Keratinocyte (primary cell): ENCODE data around the gene TTPAL.

Source experiments
- CTCF ChIP-seq, 3 experiments: IDR thresholded peaks in 1 of 3; conservative IDR thresholded peaks in 1 of 3; optimal IDR thresholded peaks in 1 of 3; 2 replicates in 2 of 3; 3 replicates in 1 of 3; pipeline versions ENCODE3 to v1.5.1; 2011; ENCODE audit warnings: low read length in 3 of 3, mild to moderate bottlenecking in 3 of 3, moderate library complexity in 2 of 3, control low read depth in 1 of 3, inconsistent platforms in 1 of 3; ENCODE audit not compliant: insufficient read depth in 2 of 3; ENCODE audit errors: extremely low read depth in 1 of 3
- EZH2 ChIP-seq: IDR thresholded peaks from one replicate; pipeline ENCODE4 v1.6.1; 2012; ENCODE audit warnings: inconsistent platforms, mild to moderate bottlenecking, low read length, moderate library complexity

GRCh38 chr20:44527716-44528199 is 52.1 kb downstream of the TTPAL start:
- TF ChIP-seq CTCF (optimal IDR thresholded peaks at IDR 0.05 in 1 of 3, IDR thresholded peaks at IDR 0.05 in 1 of 3, conservative IDR thresholded peaks at IDR 0.05 in 1 of 3; ENCODE audit: extremely low read depth in 1 of 3, insufficient read depth in 2 of 3, low read length in 3 of 3): no peak
- TF ChIP-seq EZH2: no peak
